GM12878 (cell line): Measurements from ENCODE around the gene VEGFA. TPM values are rescaled to one million over a fixed set of nuclear protein-coding genes. Genes with fewer than 3 reads are reported as not detected.

Experiments
- BCL3 ChIP-seq: IDR thresholded peaks from 2 replicates; pipeline ENCODE4 v1.6.1; 2011; ENCODE audit warnings: borderline replicate concordance, low read depth, mild to moderate bottlenecking, moderate library complexity, low read length; ENCODE audit not compliant: insufficient read depth, poor library complexity, severe bottlenecking
- BMI1 ChIP-seq: fragments of 450-650 bp; IDR thresholded peaks from 2 replicates; pipeline ENCODE4 v1.6.1; 2016; ENCODE audit warnings: mild to moderate bottlenecking, moderate library complexity, borderline replicate concordance
- CEBPZ ChIP-seq: fragments of 150-350 bp; IDR thresholded peaks from 2 replicates; pipeline ENCODE4 v1.6.1; 2016; ENCODE audit warnings: low read depth, low read length
- FOS ChIP-seq: IDR thresholded peaks from 3 replicates; pipeline ENCODE4 v1.6.1; 2011; ENCODE audit warnings: borderline replicate concordance; ENCODE audit not compliant: insufficient read length; ENCODE audit errors: extremely low read depth
- MLLT1 ChIP-seq: fragments of 450-650 bp; IDR thresholded peaks from 2 replicates; pipeline ENCODE4 v1.6.1; 2016; ENCODE audit warnings: mild to moderate bottlenecking
- MXI1 ChIP-seq: fragments of 150-350 bp; IDR thresholded peaks from 2 replicates; pipeline ENCODE4 v1.6.1; 2011; ENCODE audit warnings: low read depth, mild to moderate bottlenecking, inconsistent platforms, low read length, improper control_type of control experiment
- PAX8 ChIP-seq: fragments of 450-650 bp; IDR thresholded peaks from 2 replicates; pipeline ENCODE4 v1.6.1; 2017; ENCODE audit warnings: mild to moderate bottlenecking, moderate library complexity
- SKIL ChIP-seq: fragments of 450-650 bp; IDR thresholded peaks from 2 replicates; pipeline ENCODE4 v1.6.1; 2017; ENCODE audit warnings: mild to moderate bottlenecking, low read depth, inconsistent platforms; ENCODE audit not compliant: poor library complexity, severe bottlenecking
- SMAD5 ChIP-seq: IDR thresholded peaks from 2 replicates; pipeline ENCODE4 v1.6.1; 2016; ENCODE audit warnings: antibody characterized with exemption, low read depth
- SP1 ChIP-seq: IDR thresholded peaks from one replicate; pipeline ENCODE4 v1.6.1; 2011; ENCODE audit warnings: low read depth, low read length
- SPI1 ChIP-seq: IDR thresholded peaks from 2 replicates; pipeline ENCODE4 v1.6.1; 2011; ENCODE audit warnings: low read depth, mild to moderate bottlenecking, low read length, moderate library complexity, borderline replicate concordance; ENCODE audit not compliant: insufficient read depth
- SREBF1 ChIP-seq: IDR thresholded peaks from 2 replicates; pipeline ENCODE4 v1.6.1; 2012; ENCODE audit warnings: mild to moderate bottlenecking, low read length
- SREBF2 ChIP-seq: IDR thresholded peaks from 2 replicates; pipeline ENCODE4 v1.6.1; 2012; ENCODE audit warnings: mild to moderate bottlenecking, low read length
- polyA plus RNA-seq, 11 experiments: library from polyadenylated mRNA; depleted of rRNA in 4 of 11; unstranded in 6 of 11; stranded (reverse) in 5 of 11; fragments of >200 nt; fragmentation: Nextera tagmentation in 4 of 11; fragmentation: Illumina TruSeq in 1 of 11; extraction: Ambion mirVana in 4 of 11; extraction: Trizol in 1 of 11; gene quantifications; 1 replicate in 1 of 11; 2 replicates in 10 of 11; pipeline versions ENCODE4 v1.2.1 to v1.2.3, GENCODE V29; 2011 to 2016; ENCODE audit warnings: inconsistent platforms in 2 of 11, missing spikeins in 2 of 11, low read depth in 1 of 11
- total RNA-seq, 4 experiments: library from RNA; depleted of rRNA in 3 of 4; stranded (reverse); fragments of >200 nt in 3 of 4; fragmentation: Illumina TruSeq in 1 of 4; extraction: Trizol in 1 of 4; gene quantifications; 2 replicates each; pipeline versions ENCODE4 v1.2.1 to v1.2.3, GENCODE V29; 2013 to 2021

Gene VEGFA
- total and polyA plus RNA-seq, 10 of the 15 experiments (the other 5 are each of a cell fraction or from before 2014, with no cell fraction given), result 0.96 to 140 (median 16.9) TPM

- TF ChIP-seq SKIL (no peak), SMAD5 (no peak), SPI1 (no peak), MXI1 (no peak), SREBF1 (no peak), MLLT1 (peak; percentile 9; the same call in 1 of the 2 replicates), BCL3 (no peak), FOS (no peak), CEBPZ (no peak), SREBF2 (no peak), PAX8 (no peak), BMI1 (peak; percentile 41; the same call in 1 of the 2 replicates), SP1 (no peak)
Measured at GRCh38 chr6:43770372-43771209, 580 bp downstream of the VEGFA start (continued).
